Mesenteric fat pad (tissue), 1 donor: ENCODE measurements around the gene HTR2C. TPM values are rescaled to one million over a fixed set of nuclear protein-coding genes. Genes with fewer than 3 reads are reported as not detected.
"Not testable (repeated sequence)": the region's sequence is repeated elsewhere in the genome, so short reads cannot be mapped to it uniquely, and the experiment has no call there.

Source experiments
- DNase-seq: peaks from one replicate; pipeline ENCODE4 v3.0.0-alpha.2; 2020; ENCODE audit warnings: low spot score
- long read RNA-seq: library from polyadenylated mRNA; unstranded; transcript quantifications from one replicate; pipeline ENCODE4 v2.0.0, GENCODE V29; 2020
- total RNA-seq: library from RNA; stranded (reverse); fragmentation: NEBNext Ultra II Directional; extraction: Animal tissue kit (Norgen Biotek cat#: 25700); gene quantifications from one replicate; pipeline ENCODE4 v1.2.1, GENCODE V29; 2021
- donor health status: DM: yes; HTN: yes; CAD: no.

Gene HTR2C
- total RNA-seq: not detected
- long read RNA-seq: 0 reads

DNA sequence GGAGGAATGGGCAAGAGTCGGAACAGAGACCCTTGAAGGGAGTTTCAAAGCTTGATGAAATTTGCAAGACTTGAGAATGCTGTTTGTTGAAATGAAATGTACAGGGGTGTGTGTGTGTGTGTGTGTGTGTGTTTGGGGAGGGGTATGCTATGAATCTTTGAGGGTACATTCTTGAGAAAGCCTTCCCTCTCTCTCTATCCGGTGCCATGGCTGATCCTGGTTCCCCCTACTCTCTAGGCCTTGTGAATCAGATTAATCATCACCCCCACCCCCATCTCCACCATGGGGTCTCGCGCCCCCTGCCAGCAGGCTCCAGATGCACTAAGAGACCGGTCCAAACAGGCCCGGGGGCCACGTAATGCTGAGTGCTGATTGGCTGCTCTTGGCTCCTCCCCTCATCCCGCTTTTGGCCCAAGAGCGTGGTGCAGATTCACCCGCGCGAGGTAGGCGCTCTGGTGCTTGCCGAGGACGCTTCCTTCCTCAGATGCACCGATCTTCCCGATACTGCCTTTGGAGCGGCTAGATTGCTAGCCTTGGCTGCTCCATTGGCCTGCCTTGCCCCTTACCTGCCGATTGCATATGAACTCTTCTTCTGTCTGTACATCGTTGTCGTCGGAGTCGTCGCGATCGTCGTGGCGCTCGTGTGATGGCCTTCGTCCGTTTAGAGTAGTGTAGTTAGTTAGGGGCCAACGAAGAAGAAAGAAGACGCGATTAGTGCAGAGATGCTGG lies at the start of gene HTR2C:
HTR2C (plus strand) TSS at position 441 of the 729 bp plus-strand sequence. CDS start 142,851 bp downstream, outside the sequence.
- DNase-seq: no peak

GRCh38 chrX:114580336-114580735 lies 3.5 kb upstream of the HTR2C start:
- DNase-seq: no peak

- DNase-seq: no peak
Measured at GRCh38 chrX:114581528-114582263, 2.2 kb upstream of the HTR2C start.

- no peak for DNase-seq
Measured at GRCh38 chrX:114582264-114582632, 1.6 kb upstream of the HTR2C start.

DNA sequence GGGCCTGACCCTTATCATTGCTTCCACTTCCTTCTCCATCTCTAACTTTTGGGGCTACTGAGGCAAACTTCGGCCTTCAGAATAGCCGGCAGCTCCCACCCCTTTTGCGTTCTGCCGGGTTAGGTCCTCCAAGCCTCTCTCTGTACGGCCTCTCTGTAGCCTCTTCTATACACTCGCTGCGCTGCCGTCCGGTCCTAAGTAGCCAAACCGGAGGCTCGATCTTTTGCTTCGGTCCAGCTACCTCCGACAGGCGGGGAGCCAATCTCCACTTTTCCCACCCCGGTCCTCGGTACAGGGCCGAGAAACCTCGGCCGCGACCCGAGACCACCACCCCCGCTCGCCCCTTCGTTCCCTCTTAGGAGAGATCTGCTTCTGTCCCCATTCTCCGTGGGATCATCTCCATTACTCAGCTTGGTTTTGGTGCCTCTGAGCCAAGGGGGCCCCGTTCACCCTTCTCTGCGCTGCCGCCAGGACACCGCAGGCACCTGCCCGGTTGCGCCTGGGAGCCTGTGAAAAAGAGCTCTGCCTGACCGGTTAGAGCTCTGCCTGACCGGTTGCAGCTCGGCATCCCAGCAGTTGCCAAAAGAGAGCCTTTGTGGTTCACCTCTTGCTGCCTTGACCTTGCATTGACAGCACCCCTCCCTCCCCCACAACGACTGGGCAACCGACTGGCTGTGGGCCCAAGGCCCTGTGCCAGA lies 1.0 kb upstream of the HTR2C start:
- no peak for DNase-seq

DNA sequence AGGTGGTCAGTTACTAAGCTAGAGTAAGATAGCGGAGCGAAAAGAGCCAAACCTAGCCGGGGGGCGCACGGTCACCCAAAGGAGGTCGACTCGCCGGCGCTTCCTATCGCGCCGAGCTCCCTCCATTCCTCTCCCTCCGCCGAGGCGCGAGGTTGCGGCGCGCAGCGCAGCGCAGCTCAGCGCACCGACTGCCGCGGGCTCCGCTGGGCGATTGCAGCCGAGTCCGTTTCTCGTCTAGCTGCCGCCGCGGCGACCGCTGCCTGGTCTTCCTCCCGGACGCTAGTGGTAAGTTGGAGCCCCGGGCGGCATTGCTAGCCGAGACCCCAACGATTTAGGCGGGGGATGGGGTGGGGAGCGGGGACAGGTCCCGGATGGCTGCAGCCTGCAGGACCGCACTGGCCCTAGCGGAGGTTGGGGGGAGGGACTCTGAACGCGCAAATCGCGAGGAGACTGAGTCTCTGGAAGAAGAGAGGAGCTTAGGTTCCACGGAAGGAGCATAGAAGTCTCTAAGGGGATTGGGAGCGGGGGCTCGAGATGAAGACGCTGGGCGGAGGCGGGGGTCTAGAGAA lies 573 bp downstream of the HTR2C start:
- no peak for DNase-seq

- no peak for DNase-seq
Measured at GRCh38 chrX:114584983-114585842, 1.3 kb downstream of the HTR2C start.

GRCh38 chrX:114591121-114591520 lies 7.2 kb downstream of the HTR2C start:
- DNase-seq: no peak

DNA sequence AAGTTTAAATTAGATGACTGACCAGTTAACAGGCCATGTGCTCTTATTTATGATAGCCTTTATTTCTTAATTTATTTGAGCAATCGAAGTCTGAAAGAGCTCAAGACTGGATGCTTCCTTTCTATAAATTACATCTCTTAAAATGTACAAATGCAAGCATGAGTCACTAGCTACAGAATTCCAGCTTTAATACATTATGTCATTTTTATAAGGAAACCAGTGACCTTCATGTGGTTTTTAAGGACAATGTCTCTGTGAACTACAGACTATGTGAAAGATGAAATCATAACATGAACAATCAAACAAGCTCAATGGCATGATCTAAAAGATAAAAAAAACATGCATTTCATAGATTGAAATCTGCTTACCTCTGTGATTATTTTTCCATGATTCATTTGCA lies 15.4 kb downstream of the HTR2C start:
- no peak for DNase-seq

GRCh38 chrX:114599911-114600310 lies 16.0 kb downstream of the HTR2C start:
- no peak for DNase-seq

DNA sequence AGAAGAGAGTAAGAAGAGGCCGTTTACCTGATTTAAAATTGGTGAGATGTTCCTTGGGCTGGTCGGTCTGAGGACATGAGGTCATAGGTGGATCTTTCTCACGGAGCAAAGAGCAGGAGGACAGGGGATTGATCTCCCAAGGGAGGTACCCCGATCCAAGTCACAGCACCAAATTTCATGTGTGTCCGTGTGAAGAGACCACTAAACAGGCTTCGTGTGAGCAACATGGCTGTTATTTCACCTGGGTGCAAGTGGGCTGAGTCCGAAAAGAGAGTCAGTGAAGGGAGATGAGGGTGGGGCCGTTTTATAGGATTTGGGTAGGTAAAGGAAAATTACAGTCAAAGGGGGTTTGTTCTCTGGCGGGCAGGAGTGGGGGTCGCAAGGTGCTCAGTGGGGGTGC lies 22.7 kb downstream of the HTR2C start:
- not testable (repeated sequence) for DNase-seq

DNA sequence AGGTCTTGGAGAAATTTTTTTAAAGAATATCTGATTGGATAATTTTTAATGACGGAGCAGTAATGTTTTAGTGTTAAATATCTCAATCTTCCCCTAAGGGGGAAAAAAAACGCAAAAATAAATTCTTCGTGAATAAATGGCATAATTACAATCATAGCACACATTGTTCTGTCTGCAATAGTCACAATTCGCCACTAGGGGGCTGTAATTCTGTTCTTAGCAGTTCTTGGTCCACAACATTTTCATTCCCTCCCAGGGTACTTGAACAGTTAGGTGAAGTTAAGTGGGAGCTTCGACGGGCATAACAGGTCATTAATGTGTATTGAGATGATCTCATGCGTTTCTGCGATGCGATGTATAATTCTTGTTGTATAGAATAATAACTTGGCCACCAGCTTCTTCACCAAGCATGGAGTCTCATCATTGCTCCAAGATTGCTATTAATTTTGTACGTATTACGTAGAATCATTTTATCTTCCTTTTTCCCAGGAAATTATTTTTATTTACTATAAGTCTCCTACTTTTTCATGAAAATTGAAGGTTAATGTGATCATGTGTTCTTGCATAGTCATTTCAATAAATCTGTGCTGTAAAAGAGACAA lies 27.2 kb downstream of the HTR2C start:
- DNase-seq: no peak

GRCh38 chrX:114615765-114616164 lies 31.9 kb downstream of the HTR2C start:
- DNase-seq: no peak

DNA sequence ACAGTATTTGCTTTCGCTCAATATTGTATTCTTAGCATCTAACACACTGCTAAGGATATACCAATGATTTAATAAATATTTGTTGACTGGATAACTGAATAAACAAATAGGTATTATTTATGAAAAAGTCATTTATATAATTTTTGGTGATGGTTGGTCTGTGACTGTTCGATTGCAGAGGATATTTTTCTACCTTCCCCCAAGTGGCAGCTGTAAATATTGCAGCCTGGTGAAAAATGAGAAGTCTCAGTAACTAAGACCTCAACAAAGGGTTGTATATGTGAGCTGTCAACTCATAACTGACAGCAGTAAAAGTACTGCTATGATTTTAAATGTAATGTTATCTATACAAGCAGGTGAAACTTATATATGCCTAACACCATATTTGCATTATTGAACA lies 36.0 kb downstream of the HTR2C start:
- no peak for DNase-seq

DNA sequence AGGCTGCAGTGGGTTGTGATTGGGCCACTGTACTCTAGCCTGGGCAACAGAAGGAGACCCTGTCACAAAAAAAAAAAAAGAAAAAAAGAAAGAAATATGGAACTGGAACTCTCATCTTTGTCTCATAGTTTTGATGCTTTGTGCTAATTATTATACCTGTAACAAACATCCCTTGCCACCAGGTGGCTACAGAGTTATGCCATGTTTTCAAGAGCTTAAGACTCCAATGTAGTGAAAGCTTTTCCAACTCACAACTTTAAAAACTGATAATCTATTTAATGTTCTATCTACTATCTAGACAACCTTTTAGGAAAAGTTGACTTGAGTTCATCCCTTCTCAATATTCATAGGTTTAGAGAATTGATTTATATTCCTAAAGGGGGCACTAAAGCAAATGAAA lies 42.4 kb downstream of the HTR2C start:
- DNase-seq: no peak

GRCh38 chrX:114635986-114636385 lies 52.1 kb downstream of the HTR2C start:
- DNase-seq: no peak

DNA sequence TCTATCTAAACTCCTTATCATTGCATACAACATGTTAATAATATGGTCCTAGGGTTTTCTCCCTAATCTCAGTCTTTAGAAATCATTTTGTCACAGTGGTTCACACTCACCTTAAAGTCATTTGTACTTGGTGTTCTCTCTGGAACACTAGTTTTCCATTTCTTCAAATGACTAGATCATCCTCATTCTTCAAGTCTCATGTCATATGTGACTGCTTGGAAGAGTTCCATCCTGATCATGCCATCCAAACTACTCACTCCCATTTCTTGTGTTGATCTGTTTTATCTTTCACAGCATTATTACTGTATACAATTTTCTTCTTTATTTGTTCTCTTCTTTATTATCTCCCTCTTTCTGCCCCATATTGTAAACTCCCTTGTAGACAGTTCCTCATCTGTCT lies 66.5 kb downstream of the HTR2C start:
- no peak for DNase-seq

DNA sequence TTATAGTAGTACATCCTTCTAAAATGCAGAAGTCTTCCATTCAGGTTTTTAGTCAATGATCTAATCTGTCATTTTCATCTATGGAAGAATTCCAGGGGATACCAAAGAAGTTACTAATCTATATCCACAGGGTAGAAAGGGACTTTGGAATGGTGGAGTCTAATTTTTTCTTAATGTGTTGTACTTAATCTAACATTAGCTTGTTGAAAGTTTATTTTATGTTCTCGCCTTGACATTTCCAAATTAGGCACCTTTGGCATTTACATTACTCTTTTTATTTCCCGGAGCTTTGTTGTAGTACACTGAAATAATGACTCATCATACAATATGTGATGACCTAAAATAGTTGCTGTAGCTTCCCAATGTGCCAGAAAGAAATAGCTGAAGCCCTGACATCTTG lies 91.5 kb downstream of the HTR2C start:
- DNase-seq: no peak

- DNase-seq: not testable (repeated sequence)
Measured at GRCh38 chrX:114700533-114700932, 116.6 kb downstream of the HTR2C start.

DNA sequence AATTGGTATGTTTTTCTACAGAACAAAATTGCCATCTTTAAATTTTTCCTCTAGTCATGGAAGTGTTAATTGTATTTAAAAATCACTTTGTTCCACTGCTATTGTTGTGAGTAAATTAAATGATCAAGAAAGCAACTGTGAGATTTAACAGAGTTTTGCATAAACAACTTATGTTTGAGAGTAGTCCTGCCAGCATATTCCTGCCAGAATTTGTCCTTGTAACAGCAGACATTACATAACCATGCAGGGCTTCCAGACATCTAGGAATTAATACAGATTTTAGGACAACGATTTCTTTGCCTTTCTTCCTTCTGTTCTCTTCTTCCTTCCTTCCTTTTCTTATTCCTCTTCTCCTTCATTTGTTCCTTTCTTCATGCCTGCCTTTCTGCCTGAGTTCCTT lies 125.5 kb downstream of the HTR2C start:
- no peak for DNase-seq

DNA sequence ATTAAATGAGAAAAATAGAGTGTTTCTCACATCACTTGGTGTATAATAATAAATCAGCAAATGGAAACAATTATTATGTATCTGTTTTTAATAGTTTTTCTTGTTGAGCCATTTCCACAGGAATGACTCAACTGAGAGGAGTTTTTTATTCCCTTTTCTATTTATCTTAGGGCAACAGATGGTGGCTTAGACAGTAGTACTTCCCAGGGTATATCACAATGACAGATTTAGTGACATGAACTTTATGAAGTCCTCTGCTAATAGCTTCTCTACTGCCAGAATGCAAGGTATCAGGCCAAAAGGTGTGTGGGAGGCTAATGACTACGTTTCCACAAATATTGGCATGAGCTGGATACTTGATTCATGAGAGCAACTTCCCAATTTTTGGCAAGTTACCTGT lies 126.7 kb downstream of the HTR2C start:
- no peak for DNase-seq
